Glutamatergic neuron (in vitro differentiated cells): ENCODE measurements around the gene LRRK1. TPM values are rescaled to one million over a fixed set of nuclear protein-coding genes. Genes with fewer than 3 reads are reported as not detected.

ENCODE experiments used
- DNase-seq: peaks from one replicate; pipeline ENCODE4 v3.0.0; 2022
- H3K27ac Mint-ChIP-seq: one replicate; pipeline ENCODE4 v1.8.0; 2020; ENCODE audit warnings: mild to moderate bottlenecking, mixed read lengths, inconsistent platforms; ENCODE audit not compliant: unreplicated experiment
- H3K27me3 Mint-ChIP-seq: one replicate; pipeline ENCODE4 v1.8.0; 2020; ENCODE audit warnings: mild to moderate bottlenecking, moderate library complexity, mixed read lengths, inconsistent platforms; ENCODE audit not compliant: unreplicated experiment
- H3K36me3 Mint-ChIP-seq: one replicate; pipeline ENCODE4 v1.8.0; 2020; ENCODE audit warnings: mild to moderate bottlenecking, mixed read lengths, inconsistent platforms; ENCODE audit not compliant: unreplicated experiment
- H3K4me1 Mint-ChIP-seq: one replicate; pipeline ENCODE4 v1.8.0; 2020; ENCODE audit warnings: mild to moderate bottlenecking, low read depth, mixed read lengths, inconsistent platforms; ENCODE audit not compliant: unreplicated experiment
- H3K4me3 Mint-ChIP-seq: one replicate; pipeline ENCODE4 v1.8.0; 2020; ENCODE audit warnings: mild to moderate bottlenecking, mixed read lengths, inconsistent platforms; ENCODE audit not compliant: unreplicated experiment
- H3K9me3 Mint-ChIP-seq: one replicate; pipeline ENCODE4 v1.8.0; 2020; ENCODE audit warnings: mild to moderate bottlenecking, moderate library complexity, mixed read lengths, inconsistent platforms; ENCODE audit not compliant: unreplicated experiment
- CTCF ChIP-seq: fragments of 200-600 bp; sonication (generic); IDR thresholded peaks from one replicate; pipeline ENCODE4 v1.5.0; 2021; ENCODE audit not compliant: partially characterized antibody, unreplicated experiment
- total RNA-seq: library from RNA; stranded (reverse); fragmentation: NEBNext Ultra II Directional; extraction: Animal tissue kit (Norgen Biotek cat#: 25700); gene quantifications from one replicate; pipeline ENCODE4 v1.2.1, GENCODE V29; 2021; ENCODE audit not compliant: unreplicated experiment

The LRRK1 gene
- total RNA-seq, 1 donor from 2014 or later, result 1.5 TPM

GRCh38 chr15:101086394-101087171 lies 167.4 kb downstream of the LRRK1 start:
- Mint-ChIP-seq H3K4me3 (no peak overlapping the region), H3K27ac (no peak overlapping the region), H3K27me3 (peaks cover 7% of the 10 kb centered on the region), H3K4me1 (peaks cover 2% of the 10 kb centered on the region), H3K36me3 (no peaks in the 10 kb centered on the region), H3K9me3 (no peaks in the 10 kb centered on the region)
- TF ChIP-seq CTCF, result no peak
- DNase-seq, result no peak

GRCh38 chr15:101087172-101087769 lies 168.1 kb downstream of the LRRK1 start:
- H3K27me3 Mint-ChIP-seq, result peaks cover 5% of the 10 kb centered on the region
- TF ChIP-seq CTCF, result no peak
- H3K4me1 Mint-ChIP-seq, result peaks cover 2% of the 10 kb centered on the region
- no peak overlapping the region for H3K4me3 Mint-ChIP-seq
- no peaks in the 10 kb centered on the region for H3K9me3 Mint-ChIP-seq
- no peak for DNase-seq
- no peak overlapping the region for H3K27ac Mint-ChIP-seq
- H3K36me3 Mint-ChIP-seq, result no peaks in the 10 kb centered on the region

- Mint-ChIP-seq H3K27me3 (peaks cover 5% of the 10 kb centered on the region), H3K36me3 (no peaks in the 10 kb centered on the region), H3K9me3 (no peaks in the 10 kb centered on the region), H3K4me1 (peaks cover 2% of the 10 kb centered on the region), H3K27ac (no peak overlapping the region), H3K4me3 (no peak overlapping the region)
- no peak for TF ChIP-seq CTCF
- DNase-seq, result no peak
Measured at GRCh38 chr15:101088271-101088670, 169.1 kb downstream of the LRRK1 start.

- H3K9me3 Mint-ChIP-seq, result no peaks in the 10 kb centered on the region
- H3K27me3 Mint-ChIP-seq, result peaks cover 5% of the 10 kb centered on the region
- H3K36me3 Mint-ChIP-seq, result no peaks in the 10 kb centered on the region
- H3K27ac Mint-ChIP-seq, result peak overlapping the region; percentile 3
- peak; percentile 84 for DNase-seq
- H3K4me3 Mint-ChIP-seq, result no peak overlapping the region
- peaks cover 2% of the 10 kb centered on the region for H3K4me1 Mint-ChIP-seq
- TF ChIP-seq CTCF, result peak; percentile 100
Measured at GRCh38 chr15:101088788-101089578, 169.8 kb downstream of the LRRK1 start.
